ENCODE results near the gene SPAG16. TPM values are rescaled to one million over a fixed set of nuclear protein-coding genes. Genes with fewer than 3 reads are reported as not detected.

Gene SPAG16
- polyA plus RNA-seq, 2 of the 4 experiments (the other 2 are of a cell fraction), result 19.1 to 27.6 TPM

DNA sequence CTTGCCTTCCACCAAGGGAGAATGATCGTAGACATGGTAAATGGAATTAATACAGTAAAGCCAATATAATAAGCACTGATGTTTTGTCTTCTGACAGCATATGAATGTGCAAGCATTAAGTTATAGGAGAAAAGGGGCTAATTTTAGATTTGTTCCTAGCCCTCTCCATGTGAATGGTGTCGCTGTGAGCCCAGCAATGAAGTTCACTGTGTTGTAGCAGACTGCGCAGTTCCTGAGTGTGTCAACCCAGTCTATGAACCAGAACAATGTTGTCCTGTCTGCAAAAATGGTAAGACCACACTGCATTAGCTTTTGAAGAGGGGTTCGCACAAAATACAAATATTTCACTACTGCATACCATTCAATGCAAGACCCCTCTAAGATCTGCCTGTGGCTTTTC, 1152.2 kb downstream of the SPAG16 start:
- DNase-seq (ENCODE audit: low read depth in 1 of 2, low spot score in 1 of 2) (no peak), ATAC-seq (no peak), FAIRE-seq (no peak)
- Histone ChIP-seq H3K4me1 (no peaks in the 10 kb centered on the region), H3K27ac (no peak overlapping the region), H3K9me3 (no peaks in the 10 kb centered on the region), H3K4me2 (no peak overlapping the region), H3K4me3 (no peak overlapping the region)
- TF ChIP-seq KDM1A (IDR thresholded peaks at IDR 0.05; ENCODE audit: low read depth) (no peak), RARB (CRISPR knock-in tag; IDR thresholded peaks at IDR 0.05) (no peak), ZSCAN20 (CRISPR knock-in tag; IDR thresholded peaks at IDR 0.05) (no peak)
- TF ChIP-seq, protein P1, sequence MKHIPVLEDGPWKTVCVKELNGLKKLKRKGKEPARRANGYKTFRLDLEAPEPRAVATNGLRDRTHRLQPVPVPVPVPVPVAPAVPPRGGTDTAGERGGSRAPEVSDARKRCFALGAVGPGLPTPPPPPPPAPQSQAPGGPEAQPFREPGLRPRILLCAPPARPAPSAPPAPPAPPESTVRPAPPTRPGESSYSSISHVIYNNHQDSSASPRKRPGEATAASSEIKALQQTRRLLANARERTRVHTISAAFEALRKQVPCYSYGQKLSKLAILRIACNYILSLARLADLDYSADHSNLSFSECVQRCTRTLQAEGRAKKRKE (CRISPR knock-in tag; IDR thresholded peaks at IDR 0.05; ENCODE audit: low read depth), result no peak
- TF ChIP-seq, protein P2, sequence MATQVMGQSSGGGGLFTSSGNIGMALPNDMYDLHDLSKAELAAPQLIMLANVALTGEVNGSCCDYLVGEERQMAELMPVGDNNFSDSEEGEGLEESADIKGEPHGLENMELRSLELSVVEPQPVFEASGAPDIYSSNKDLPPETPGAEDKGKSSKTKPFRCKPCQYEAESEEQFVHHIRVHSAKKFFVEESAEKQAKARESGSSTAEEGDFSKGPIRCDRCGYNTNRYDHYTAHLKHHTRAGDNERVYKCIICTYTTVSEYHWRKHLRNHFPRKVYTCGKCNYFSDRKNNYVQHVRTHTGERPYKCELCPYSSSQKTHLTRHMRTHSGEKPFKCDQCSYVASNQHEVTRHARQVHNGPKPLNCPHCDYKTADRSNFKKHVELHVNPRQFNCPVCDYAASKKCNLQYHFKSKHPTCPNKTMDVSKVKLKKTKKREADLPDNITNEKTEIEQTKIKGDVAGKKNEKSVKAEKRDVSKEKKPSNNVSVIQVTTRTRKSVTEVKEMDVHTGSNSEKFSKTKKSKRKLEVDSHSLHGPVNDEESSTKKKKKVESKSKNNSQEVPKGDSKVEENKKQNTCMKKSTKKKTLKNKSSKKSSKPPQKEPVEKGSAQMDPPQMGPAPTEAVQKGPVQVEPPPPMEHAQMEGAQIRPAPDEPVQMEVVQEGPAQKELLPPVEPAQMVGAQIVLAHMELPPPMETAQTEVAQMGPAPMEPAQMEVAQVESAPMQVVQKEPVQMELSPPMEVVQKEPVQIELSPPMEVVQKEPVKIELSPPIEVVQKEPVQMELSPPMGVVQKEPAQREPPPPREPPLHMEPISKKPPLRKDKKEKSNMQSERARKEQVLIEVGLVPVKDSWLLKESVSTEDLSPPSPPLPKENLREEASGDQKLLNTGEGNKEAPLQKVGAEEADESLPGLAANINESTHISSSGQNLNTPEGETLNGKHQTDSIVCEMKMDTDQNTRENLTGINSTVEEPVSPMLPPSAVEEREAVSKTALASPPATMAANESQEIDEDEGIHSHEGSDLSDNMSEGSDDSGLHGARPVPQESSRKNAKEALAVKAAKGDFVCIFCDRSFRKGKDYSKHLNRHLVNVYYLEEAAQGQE (IDR thresholded peaks at IDR 0.05), result no peak
- ChIA-PET CTCF (no interaction called here), POLR2A (no interaction called here)
- WGBS (ENCODE audit: missing lambda C conversion rate), result 72% methylated on average over 4 of the region's 4 CpGs

DNA sequence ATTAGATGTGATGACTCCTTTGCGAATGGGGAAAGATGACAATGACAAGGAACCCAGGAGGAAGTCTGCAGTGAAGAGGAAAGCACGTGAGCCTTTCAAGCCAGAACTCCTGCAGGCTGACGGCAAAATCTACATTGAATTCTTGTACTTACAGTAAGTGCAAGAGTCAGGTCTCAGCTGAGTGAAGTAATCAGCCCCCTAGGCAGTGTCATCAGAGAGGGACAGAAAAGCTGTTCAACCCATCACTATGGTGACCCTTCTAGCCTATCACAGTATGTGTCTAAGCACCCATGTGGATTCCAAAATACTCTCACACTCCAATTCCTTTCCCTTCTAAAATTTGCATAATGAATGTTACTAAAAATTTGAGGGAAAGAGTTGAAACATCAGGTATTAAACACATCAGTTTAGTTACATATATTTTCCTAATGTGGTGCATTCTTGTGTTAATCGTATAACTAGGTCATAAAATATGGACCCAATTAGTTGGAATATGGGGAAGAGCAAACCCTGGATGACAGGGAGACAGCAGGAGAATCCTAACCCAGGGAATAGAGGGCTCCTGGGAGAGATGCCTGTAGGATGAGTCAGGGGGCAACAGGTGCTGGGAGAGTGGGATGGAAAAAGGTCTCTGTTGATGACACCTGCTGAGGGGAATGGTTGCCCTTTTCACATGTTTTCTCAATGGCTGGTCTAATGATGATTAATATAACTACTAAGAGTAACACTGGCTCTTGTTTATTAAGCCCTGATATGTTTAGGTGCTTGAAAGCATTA, 1166.0 kb downstream of the SPAG16 start:
- 31% methylated on average over 4 of the region's 4 CpGs for WGBS (ENCODE audit: missing lambda C conversion rate)
- no peaks in the 10 kb centered on the region for H3K9me3 ChIP-seq
- H3K4me2 ChIP-seq, result no peak overlapping the region
- ChIA-PET POLR2A (no interaction called here), CTCF (no interaction called here)
- no peak for DNase-seq (ENCODE audit: low read depth in 1 of 2, low spot score in 1 of 2)
- H3K4me1 ChIP-seq, result no peaks in the 10 kb centered on the region
- ATAC-seq, result no peak
- no peak for FAIRE-seq
- TF ChIP-seq NPAS2 (CRISPR knock-in tag; IDR thresholded peaks at IDR 0.05; ENCODE audit: borderline replicate concordance), result no peak
- no peak for TF ChIP-seq KDM5A (IDR thresholded peaks at IDR 0.05)
- TF ChIP-seq ELK1 (IDR thresholded peaks at IDR 0.05; ENCODE audit: low read depth, low read length), result no peak
- no peak for TF ChIP-seq HEYL (CRISPR knock-in tag; IDR thresholded peaks at IDR 0.05)
- no peak for TF ChIP-seq RARB (CRISPR knock-in tag; IDR thresholded peaks at IDR 0.05)
- TF ChIP-seq TFCP2L1 (CRISPR knock-in tag; IDR thresholded peaks at IDR 0.05), result no peak
- TF ChIP-seq SREBF2 (IDR thresholded peaks at IDR 0.05), result no peak
- TF ChIP-seq, protein P3, sequence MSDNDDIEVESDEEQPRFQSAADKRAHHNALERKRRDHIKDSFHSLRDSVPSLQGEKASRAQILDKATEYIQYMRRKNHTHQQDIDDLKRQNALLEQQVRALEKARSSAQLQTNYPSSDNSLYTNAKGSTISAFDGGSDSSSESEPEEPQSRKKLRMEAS (IDR thresholded peaks at IDR 0.05), result no peak
- no peak for TF ChIP-seq POLR2A (IDR thresholded peaks at IDR 0.05; ENCODE audit: low read length)
- TF ChIP-seq PHF8 (IDR thresholded peaks at IDR 0.05; ENCODE audit: borderline replicate concordance, low read depth), result no peak
- TF ChIP-seq CHD4 (IDR thresholded peaks at IDR 0.05; ENCODE audit: borderline replicate concordance), result no peak
- no peak for TF ChIP-seq FOSB (CRISPR knock-in tag; IDR thresholded peaks at IDR 0.05)
- TF ChIP-seq MAZ (IDR thresholded peaks at IDR 0.05; ENCODE audit: borderline replicate concordance, low read depth, low read length), result no peak
- no peak for TF ChIP-seq RAD21 (conservative IDR thresholded peaks at IDR 0.05 in 1 of 2, IDR thresholded peaks at IDR 0.05 in 1 of 2)
- TF ChIP-seq, protein P4, sequence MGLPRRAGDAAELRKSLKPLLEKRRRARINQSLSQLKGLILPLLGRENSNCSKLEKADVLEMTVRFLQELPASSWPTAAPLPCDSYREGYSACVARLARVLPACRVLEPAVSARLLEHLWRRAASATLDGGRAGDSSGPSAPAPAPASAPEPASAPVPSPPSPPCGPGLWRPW (IDR thresholded peaks at IDR 0.05), result no peak
- no peak for TF ChIP-seq RCOR1 (IDR thresholded peaks at IDR 0.05; ENCODE audit: low read depth, low read length)
- no peak for TF ChIP-seq ZSCAN20 (CRISPR knock-in tag; IDR thresholded peaks at IDR 0.05)
- TF ChIP-seq, protein P1 (CRISPR knock-in tag; IDR thresholded peaks at IDR 0.05; ENCODE audit: low read depth), result no peak
- no peak for TF ChIP-seq CBX8 (IDR thresholded peaks at IDR 0.05)
- H3K27ac ChIP-seq, result no peak overlapping the region
- no peak overlapping the region for H3K4me3 ChIP-seq

All from A549 (cell line).